NOMO-1 treated with dmso at 0.1 percent for 144 hours (cell line): ENCODE measurements around the gene FAM131A.
A peak's percentile ranks its signal among the peaks of the same experiment; 100 is the strongest.

Experiments used
- DNase-seq: peaks from one replicate; lab custom pipeline; 2025; ENCODE audit not compliant: unreplicated experiment; lab: John Stamatoyannopoulos, UW

Gene FAM131A

GRCh38 chr3:184354754-184355153 is 17.4 kb downstream of the FAM131A start:
- no peak for DNase-seq

- DNase-seq, result no peak
Measured at GRCh38 chr3:184355261-184356040, 18.1 kb downstream of the FAM131A start.

- no peak for DNase-seq
Measured at GRCh38 chr3:184357248-184358123, 20.1 kb downstream of the FAM131A start.

GRCh38 chr3:184358124-184358767 is 20.8 kb downstream of the FAM131A start:
- no peak for DNase-seq

- DNase-seq, result no peak
Measured at GRCh38 chr3:184358921-184359350, 21.5 kb downstream of the FAM131A start.

- no peak for DNase-seq
Measured at GRCh38 chr3:184359610-184360009, 22.2 kb downstream of the FAM131A start.

- no peak for DNase-seq
Measured at GRCh38 chr3:184360070-184360928, 22.9 kb downstream of the FAM131A start.

- DNase-seq, result no peak
Measured at GRCh38 chr3:184360929-184361531, 23.6 kb downstream of the FAM131A start.

- DNase-seq, result peak; percentile 47
Measured at GRCh38 chr3:184361532-184361931, 24.1 kb downstream of the FAM131A start, which contains the start of the genes CLCN2 and POLR2H. CLCN2 (minus strand) TSS chr3:184361605; CDS start chr3:184361479, 126 bp downstream. POLR2H (plus strand) TSS chr3:184361710; CDS start chr3:184363493, 1,783 bp downstream.

- DNase-seq, result peak; percentile 46
Measured at GRCh38 chr3:184361932-184362667, 24.7 kb downstream of the FAM131A start.

GRCh38 chr3:184362668-184363546 is 25.5 kb downstream of the FAM131A start:
- DNase-seq, result peak; percentile 99

GRCh38 chr3:184366619-184367289 is 29.4 kb downstream of the FAM131A start:
- DNase-seq, result no peak

GRCh38 chr3:184368116-184368515 is 30.7 kb downstream of the FAM131A start:
- DNase-seq, result no peak

- no peak for DNase-seq
Measured at GRCh38 chr3:184368586-184369183, 31.3 kb downstream of the FAM131A start.

- DNase-seq, result peak; percentile 78
Measured at GRCh38 chr3:184371570-184372018, 34.2 kb downstream of the FAM131A start.

GRCh38 chr3:184372296-184372821 is 35.0 kb downstream of the FAM131A start:
- no peak for DNase-seq

- DNase-seq, result no peak
Measured at GRCh38 chr3:184372911-184373310, 35.5 kb downstream of the FAM131A start.
